Measurements from ENCODE around the gene FASN. TPM values are rescaled to one million over a fixed set of nuclear protein-coding genes. Genes with fewer than 3 reads are reported as not detected.

Gene FASN
- total RNA-seq, 1 donor from 2014 or later = 439 TPM

GRCh38 chr17:82061047-82061925 is 36.8 kb downstream of the FASN start:
- no peak for DNase-seq
- Mint-ChIP-seq H3K36me3 (ENCODE audit: unreplicated experiment) (no peaks in the 10 kb centered on the region), H3K4me3 (ENCODE audit: unreplicated experiment) (no peak overlapping the region), H3K9me3 (ENCODE audit: unreplicated experiment) (peaks cover 3% of the 10 kb centered on the region), H3K4me1 (ENCODE audit: low read depth, unreplicated experiment) (no peaks in the 10 kb centered on the region), H3K27ac (ENCODE audit: unreplicated experiment) (no peak overlapping the region), H3K27me3 (ENCODE audit: unreplicated experiment) (peaks cover 2% of the 10 kb centered on the region)
- TF ChIP-seq CTCF (IDR thresholded peaks at IDR 0.05; ENCODE audit: partially characterized antibody, unreplicated experiment) = no peak

GRCh38 chr17:82060614-82061013 is 37.4 kb downstream of the FASN start:
- Mint-ChIP-seq H3K4me1 (ENCODE audit: low read depth, unreplicated experiment) (no peaks in the 10 kb centered on the region), H3K36me3 (ENCODE audit: unreplicated experiment) (no peaks in the 10 kb centered on the region), H3K9me3 (ENCODE audit: unreplicated experiment) (no peaks in the 10 kb centered on the region), H3K27me3 (ENCODE audit: unreplicated experiment) (no peaks in the 10 kb centered on the region), H3K4me3 (ENCODE audit: unreplicated experiment) (no peak overlapping the region), H3K27ac (ENCODE audit: unreplicated experiment) (no peak overlapping the region)
- TF ChIP-seq CTCF (IDR thresholded peaks at IDR 0.05; ENCODE audit: partially characterized antibody, unreplicated experiment) = no peak
- DNase-seq = no peak

GRCh38 chr17:82060001-82060380 is 38.0 kb downstream of the FASN start:
- Mint-ChIP-seq H3K27me3 (ENCODE audit: unreplicated experiment) (no peaks in the 10 kb centered on the region), H3K27ac (ENCODE audit: unreplicated experiment) (no peak overlapping the region), H3K4me3 (ENCODE audit: unreplicated experiment) (no peak overlapping the region), H3K36me3 (ENCODE audit: unreplicated experiment) (no peaks in the 10 kb centered on the region), H3K4me1 (ENCODE audit: low read depth, unreplicated experiment) (no peaks in the 10 kb centered on the region), H3K9me3 (ENCODE audit: unreplicated experiment) (no peaks in the 10 kb centered on the region)
- no peak for TF ChIP-seq CTCF (IDR thresholded peaks at IDR 0.05; ENCODE audit: partially characterized antibody, unreplicated experiment)
- DNase-seq = no peak

- TF ChIP-seq CTCF (IDR thresholded peaks at IDR 0.05; ENCODE audit: partially characterized antibody, unreplicated experiment) = no peak
- H3K4me1 Mint-ChIP-seq (ENCODE audit: low read depth, unreplicated experiment) = no peaks in the 10 kb centered on the region
- DNase-seq = no peak
- no peaks in the 10 kb centered on the region for H3K36me3 Mint-ChIP-seq (ENCODE audit: unreplicated experiment)
- no peaks in the 10 kb centered on the region for H3K9me3 Mint-ChIP-seq (ENCODE audit: unreplicated experiment)
- H3K27ac Mint-ChIP-seq (ENCODE audit: unreplicated experiment) = no peak overlapping the region
- H3K4me3 Mint-ChIP-seq (ENCODE audit: unreplicated experiment) = no peak overlapping the region
- H3K27me3 Mint-ChIP-seq (ENCODE audit: unreplicated experiment) = no peaks in the 10 kb centered on the region
These were observed 38.6 kb downstream of the FASN start for GRCh38 chr17:82059272-82060000.

- H3K9me3 Mint-ChIP-seq (ENCODE audit: unreplicated experiment) = no peaks in the 10 kb centered on the region
- DNase-seq = no peak
- no peak for TF ChIP-seq CTCF (IDR thresholded peaks at IDR 0.05; ENCODE audit: partially characterized antibody, unreplicated experiment)
- H3K36me3 Mint-ChIP-seq (ENCODE audit: unreplicated experiment) = no peaks in the 10 kb centered on the region
- no peak overlapping the region for H3K27ac Mint-ChIP-seq (ENCODE audit: unreplicated experiment)
- H3K27me3 Mint-ChIP-seq (ENCODE audit: unreplicated experiment) = no peaks in the 10 kb centered on the region
- H3K4me1 Mint-ChIP-seq (ENCODE audit: low read depth, unreplicated experiment) = no peaks in the 10 kb centered on the region
- H3K4me3 Mint-ChIP-seq (ENCODE audit: unreplicated experiment) = no peak overlapping the region
These were observed 39.2 kb downstream of the FASN start for GRCh38 chr17:82058855-82059249.
